Fibroblast of lung (primary cell): ENCODE results near the gene ZNF611. TPM values are rescaled to one million over a fixed set of nuclear protein-coding genes. Genes with fewer than 3 reads are reported as not detected.
"Not testable (repeated sequence)": the region's sequence is repeated elsewhere in the genome, so short reads cannot be mapped to it uniquely, and the experiment has no call there.

Experiments
- DNase-seq, 2 donors: peaks; one replicate each; pipeline versions ENCODE4 v3.0.0 to v3.0.0-alpha.2; 2010; ENCODE audit warnings: low read depth in 2 of 2
- H2AFZ ChIP-seq: 2 replicates; pipeline ENCODE4 v1.5.1; 2012; ENCODE audit warnings: low read length, control low read depth, inconsistent platforms
- H3K27ac ChIP-seq: 2 replicates; pipeline ENCODE4 v1.5.1; 2011; ENCODE audit warnings: low read length, control low read depth; ENCODE audit not compliant: insufficient read depth
- H3K27me3 ChIP-seq: 2 replicates; pipeline ENCODE4 v1.5.1; 2011; ENCODE audit warnings: mild to moderate bottlenecking, low read length; ENCODE audit not compliant: control insufficient read depth, insufficient read depth
- H3K36me3 ChIP-seq: 2 replicates; pipeline ENCODE4 v1.5.1; 2011; ENCODE audit warnings: low read length; ENCODE audit not compliant: control insufficient read depth, insufficient read depth
- H3K4me1 ChIP-seq: 2 replicates; pipeline ENCODE4 v1.5.1; 2011; ENCODE audit warnings: low read length; ENCODE audit not compliant: control insufficient read depth, insufficient read depth; ENCODE audit errors: extremely low read depth
- H3K4me2 ChIP-seq: 2 replicates; pipeline ENCODE4 v1.5.1; 2011; ENCODE audit warnings: low read length, control low read depth; ENCODE audit not compliant: insufficient read depth; ENCODE audit errors: extremely low read depth
- H3K4me3 ChIP-seq, 4 experiments: fragments of 200-600 bp in 1 of 4; sonication (generic) in 1 of 4; replicated peaks in 1 of 4; 2 replicates each; pipeline ENCODE4 v1.5.1; 2011 to 2016; ENCODE audit warnings: low read length in 4 of 4, low read depth in 3 of 4, mild to moderate bottlenecking in 3 of 4, control low read depth in 2 of 4, inconsistent platforms in 1 of 4, mixed read lengths in 1 of 4; ENCODE audit not compliant: insufficient read depth in 1 of 4; ENCODE audit errors: control extremely low read depth in 1 of 4
- H3K79me2 ChIP-seq: 2 replicates; pipeline ENCODE4 v1.5.1; 2012; ENCODE audit warnings: mild to moderate bottlenecking, low read length, inconsistent platforms; ENCODE audit not compliant: control insufficient read depth, insufficient read depth
- H3K9ac ChIP-seq: 2 replicates; pipeline ENCODE4 v1.5.1; 2011; ENCODE audit warnings: mild to moderate bottlenecking, low read length, control low read depth; ENCODE audit not compliant: insufficient read depth
- H3K9me3 ChIP-seq: 2 replicates; pipeline ENCODE4 v1.5.1; 2012; ENCODE audit warnings: low read depth, low read length; ENCODE audit not compliant: control insufficient read depth, insufficient read depth
- H4K20me1 ChIP-seq: 2 replicates; pipeline ENCODE4 v1.5.1; 2011; ENCODE audit warnings: low read length; ENCODE audit not compliant: control insufficient read depth, insufficient read depth; ENCODE audit errors: extremely low read depth
- CTCF ChIP-seq, 2 donors: IDR thresholded peaks in 1 of 2; conservative IDR thresholded peaks in 1 of 2; 1 replicate in 1 of 2; 2 replicates in 1 of 2; pipeline ENCODE4 v1.5.1; 2011 to 2012; ENCODE audit warnings: low read length in 2 of 2, control low read depth in 1 of 2, inconsistent platforms in 1 of 2, low read depth in 1 of 2, mild to moderate bottlenecking in 1 of 2
- EZH2 ChIP-seq: IDR thresholded peaks from 2 replicates; pipeline ENCODE4 v1.5.1; 2012; ENCODE audit warnings: low read length, control low read depth, mild to moderate bottlenecking; ENCODE audit errors: missing control alignments
- polyA plus RNA-seq, 2 donors: library from polyadenylated mRNA; depleted of rRNA in 1 of 2; stranded (reverse) in 1 of 2; unstranded in 1 of 2; fragments of >200 nt; gene quantifications; 2 replicates each; pipeline ENCODE4 v1.2.1, GENCODE V29; 2011 to 2012; ENCODE audit warnings: missing spikeins in 1 of 2
- total RNA-seq: library from RNA; depleted of rRNA; stranded (reverse); fragments of >200 nt; gene quantifications from 2 replicates; pipeline ENCODE4 v1.2.1, GENCODE V29; 2014

The ZNF611 gene
- total and polyA plus RNA-seq, 2 donors (not counting 1 experiment from before 2014, with no cell fraction given) = 6.9 to 14.5 TPM

DNA sequence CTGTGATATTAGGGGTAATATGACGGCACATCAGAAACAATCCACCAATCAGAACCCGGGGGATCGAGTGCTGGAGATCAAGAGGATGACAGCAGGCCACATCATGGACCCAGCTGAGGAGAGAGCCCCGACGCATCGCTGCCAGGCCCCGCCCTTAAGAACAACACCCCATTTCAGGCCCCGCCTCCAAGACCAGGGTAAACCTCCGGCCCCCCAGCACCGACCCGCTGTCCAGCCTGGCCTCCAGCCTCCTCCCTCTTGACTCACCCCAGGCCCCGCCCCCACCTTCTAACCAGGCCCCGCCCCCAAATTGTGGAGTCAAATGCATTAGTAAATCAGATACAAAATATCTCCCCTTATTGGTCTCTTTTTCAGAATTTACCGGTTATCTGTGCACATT is 4.7 kb upstream of the ZNF611 start:
- H3K4me3 ChIP-seq = no peak overlapping the region

DNA sequence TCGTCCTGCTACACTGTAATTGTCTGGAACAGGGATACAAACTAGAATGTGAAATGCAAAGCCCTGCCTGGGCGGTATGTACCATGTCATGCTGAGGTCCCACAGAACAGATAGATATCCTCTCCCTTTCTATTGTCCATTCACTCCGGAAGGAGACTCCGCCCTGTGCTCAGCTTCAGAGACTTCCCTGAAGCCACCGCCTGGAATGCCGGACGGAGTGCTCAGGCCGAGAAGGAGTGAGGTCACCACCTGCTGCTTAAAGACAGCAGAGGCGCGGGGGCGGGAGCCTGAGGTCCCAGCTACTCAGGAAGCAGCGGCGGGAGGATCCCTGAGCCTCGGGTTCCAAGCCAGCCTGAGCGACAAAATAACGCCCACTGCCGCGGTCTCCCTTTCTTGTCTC is 890 bp upstream of the ZNF611 start:
- H3K9me3 ChIP-seq = no peaks in the 10 kb centered on the region
- H3K27ac ChIP-seq = no peak overlapping the region
- peak overlapping the region; percentile 10 for H2AFZ ChIP-seq
- H3K4me1 ChIP-seq = no peaks in the 10 kb centered on the region
- TF ChIP-seq EZH2 (no peak), CTCF (conservative IDR thresholded peaks at IDR 0.05 in 1 of 2, IDR thresholded peaks at IDR 0.05 in 1 of 2; ENCODE audit: low read depth in 1 of 2, low read length in 2 of 2) (no peak)
- H4K20me1 ChIP-seq = no peaks in the 10 kb centered on the region
- no peaks in the 10 kb centered on the region for H3K79me2 ChIP-seq
- no peaks in the 10 kb centered on the region for H3K27me3 ChIP-seq
- DNase-seq = peak in 1 of 2 donors; percentile 72
- no peaks in the 10 kb centered on the region for H3K36me3 ChIP-seq
- H3K4me3 ChIP-seq = no peak overlapping the region
- H3K4me2 ChIP-seq = no peak overlapping the region
- H3K9ac ChIP-seq = no peak overlapping the region

More for the DNA sequence above, 4.7 kb upstream of the ZNF611 start:
- Histone ChIP-seq H3K9ac (no peak overlapping the region), H3K27me3 (no peaks in the 10 kb centered on the region), H2AFZ (no peak overlapping the region), H4K20me1 (no peaks in the 10 kb centered on the region), H3K4me1 (no peaks in the 10 kb centered on the region), H3K4me2 (no peak overlapping the region), H3K36me3 (no peaks in the 10 kb centered on the region), H3K27ac (no peak overlapping the region), H3K79me2 (no peaks in the 10 kb centered on the region), H3K9me3 (no peaks in the 10 kb centered on the region)
- TF ChIP-seq EZH2 (no peak), CTCF (conservative IDR thresholded peaks at IDR 0.05 in 1 of 2, IDR thresholded peaks at IDR 0.05 in 1 of 2; ENCODE audit: low read depth in 1 of 2, low read length in 2 of 2) (no peak)
- no peak for DNase-seq

DNA sequence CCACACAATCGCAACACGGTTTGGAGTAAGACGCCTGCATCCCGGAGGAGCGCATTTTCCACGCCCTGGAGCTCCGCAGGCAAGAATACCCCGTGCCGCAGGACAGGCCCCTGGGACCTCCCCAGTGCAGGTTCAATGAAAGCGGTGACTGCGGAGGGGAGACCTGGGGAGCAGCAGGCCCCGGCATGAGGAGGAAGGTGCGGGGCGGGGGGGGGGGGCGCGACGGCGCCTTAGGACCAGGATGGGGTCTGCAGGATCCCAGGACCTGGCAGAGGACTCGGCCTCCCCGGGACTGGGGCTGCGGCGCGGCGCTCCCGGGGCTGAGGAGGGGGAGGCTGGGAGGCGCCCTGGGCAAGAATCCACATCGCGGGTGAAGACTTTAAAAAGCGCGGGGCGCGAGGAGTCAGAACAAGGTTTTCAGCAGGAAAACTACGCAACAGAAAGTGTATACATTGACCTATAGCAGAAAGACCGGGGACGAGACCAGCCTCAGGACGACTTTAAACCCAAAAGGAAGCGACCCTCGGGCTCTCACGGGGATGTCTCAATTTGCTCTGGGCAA is 432 bp downstream of the ZNF611 start:
- no peaks in the 10 kb centered on the region for H3K79me2 ChIP-seq
- no peaks in the 10 kb centered on the region for H3K9me3 ChIP-seq
- peak overlapping the region; percentile 52 for H3K27ac ChIP-seq
- TF ChIP-seq EZH2 = no peak
- TF ChIP-seq CTCF (conservative IDR thresholded peaks at IDR 0.05 in 1 of 2, IDR thresholded peaks at IDR 0.05 in 1 of 2; ENCODE audit: low read depth in 1 of 2, low read length in 2 of 2) = no peak
- DNase-seq = peak in 1 of 2 donors; percentile 22
- peak overlapping the region; percentile 79 for H3K4me2 ChIP-seq
- peak overlapping the region; percentile 19 for H2AFZ ChIP-seq
- H3K36me3 ChIP-seq = no peaks in the 10 kb centered on the region
- H3K27me3 ChIP-seq = no peaks in the 10 kb centered on the region
- H3K9ac ChIP-seq = peak overlapping the region; percentile 75
- H3K4me1 ChIP-seq = no peaks in the 10 kb centered on the region
- no peaks in the 10 kb centered on the region for H4K20me1 ChIP-seq
- peak overlapping the region; percentile 57 to 93 (median 70) for H3K4me3 ChIP-seq

DNA sequence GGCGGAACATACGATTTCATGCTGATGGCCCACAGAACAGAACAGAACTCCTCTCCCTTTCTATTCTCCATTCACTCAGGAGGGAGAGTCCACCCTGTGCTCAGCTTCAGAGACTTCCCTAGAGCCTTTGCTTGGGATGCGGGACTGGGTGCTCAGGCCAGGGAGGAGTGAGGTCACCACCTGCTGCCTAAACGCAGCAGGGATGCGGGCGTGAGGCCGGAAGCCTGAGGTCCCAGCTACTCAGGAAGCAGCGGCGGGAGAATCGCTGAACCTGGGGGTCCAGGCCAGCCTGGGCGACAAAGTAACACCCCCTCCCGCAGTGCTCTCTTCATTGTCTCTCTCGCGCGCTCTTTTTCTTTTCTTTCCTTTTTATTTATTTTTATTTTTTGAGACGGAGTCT is 8.8 kb downstream of the ZNF611 start:
- not testable (repeated sequence) for H3K79me2 ChIP-seq, H3K4me1 ChIP-seq, H3K4me3 ChIP-seq, H4K20me1 ChIP-seq, H3K27ac ChIP-seq, H3K9me3 ChIP-seq, H2AFZ ChIP-seq, DNase-seq, H3K4me2 ChIP-seq, H3K27me3 ChIP-seq, H3K9ac ChIP-seq, H3K36me3 ChIP-seq
